Kidney glomerular epithelial cell (primary cell): ENCODE measurements around the gene NRXN3.

Experiments used
- DNase-seq: peaks from one replicate; lab custom pipeline; 2025; lab: John Stamatoyannopoulos, UW

Gene NRXN3

DNA sequence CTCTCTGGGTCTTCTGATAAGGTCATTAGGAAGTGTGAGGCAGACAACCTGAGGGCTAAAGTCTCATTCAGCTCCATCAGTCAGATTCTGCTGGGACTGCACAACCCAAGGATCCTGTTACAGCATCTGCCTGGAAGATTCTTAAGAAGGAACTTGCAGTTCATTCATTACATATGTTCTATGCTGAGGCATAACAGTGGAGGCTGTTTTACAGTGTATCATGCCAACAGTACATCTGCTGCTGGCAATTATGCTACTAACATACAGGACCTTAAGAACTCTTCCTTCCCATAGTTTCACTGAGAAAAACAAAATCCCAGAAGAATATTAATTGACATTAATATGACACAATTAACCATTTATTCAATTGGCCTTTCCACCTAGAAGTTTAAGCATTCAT lies 1072.5 kb downstream of the NRXN3 start:
- DNase-seq, result no peak

DNA sequence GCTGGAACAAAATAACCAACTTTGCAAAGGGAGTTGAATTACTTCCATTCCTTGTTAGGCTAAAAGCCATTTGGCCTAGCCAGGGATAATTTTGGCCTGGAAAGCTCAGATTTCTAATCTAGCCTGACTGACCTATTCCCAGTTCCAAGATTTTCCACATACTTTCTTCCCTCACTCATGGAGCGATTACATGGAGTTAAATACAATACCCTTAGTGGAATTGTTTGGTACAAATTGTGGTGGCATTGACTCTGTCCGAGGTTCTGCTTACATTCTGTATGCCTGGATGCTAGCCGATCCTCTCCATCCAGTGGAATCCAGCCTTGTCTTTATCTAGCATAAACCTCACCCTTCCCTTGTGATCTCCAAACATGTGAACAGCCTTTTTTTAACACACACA lies 1076.0 kb downstream of the NRXN3 start:
- DNase-seq, result no peak

DNA sequence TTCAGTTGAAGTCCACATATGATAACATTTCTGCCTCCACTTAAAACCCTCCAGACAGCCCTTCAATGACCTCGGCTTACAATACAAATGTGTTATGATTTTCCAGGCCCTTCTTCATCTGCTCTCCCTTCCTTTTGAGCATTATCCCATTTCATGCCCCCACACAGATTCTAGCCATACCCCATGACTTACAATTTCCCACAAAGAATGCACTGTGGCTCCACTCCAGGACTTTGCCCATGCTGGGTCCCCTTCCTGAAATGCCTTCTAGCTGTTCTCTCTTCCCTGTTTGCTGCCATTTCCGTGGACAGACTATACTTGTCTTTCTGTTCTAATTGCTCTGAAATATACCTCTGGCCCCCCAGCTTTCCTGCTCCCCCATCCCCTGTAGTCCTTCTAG lies 1078.0 kb downstream of the NRXN3 start:
- no peak for DNase-seq

DNA sequence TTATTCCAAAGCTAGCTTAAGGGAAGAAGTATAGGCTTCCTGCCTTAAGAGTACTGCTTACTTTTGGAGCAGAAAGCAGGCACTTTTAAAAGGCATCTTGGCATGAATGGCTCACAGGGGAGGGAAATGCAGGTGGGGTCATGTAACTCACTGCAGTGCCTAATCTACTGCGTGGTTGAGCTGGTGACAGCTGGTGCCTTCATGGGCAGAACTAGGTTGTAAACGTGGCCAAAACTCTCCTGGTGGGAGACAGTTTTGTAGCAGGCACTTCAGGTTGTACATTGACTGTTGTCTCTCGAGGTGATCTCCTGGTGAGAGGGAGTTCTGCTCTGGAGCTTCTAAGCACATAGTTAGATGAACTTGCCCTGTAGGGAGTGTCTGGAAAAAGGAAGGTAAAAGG lies 1078.6 kb downstream of the NRXN3 start:
- DNase-seq, result no peak

DNA sequence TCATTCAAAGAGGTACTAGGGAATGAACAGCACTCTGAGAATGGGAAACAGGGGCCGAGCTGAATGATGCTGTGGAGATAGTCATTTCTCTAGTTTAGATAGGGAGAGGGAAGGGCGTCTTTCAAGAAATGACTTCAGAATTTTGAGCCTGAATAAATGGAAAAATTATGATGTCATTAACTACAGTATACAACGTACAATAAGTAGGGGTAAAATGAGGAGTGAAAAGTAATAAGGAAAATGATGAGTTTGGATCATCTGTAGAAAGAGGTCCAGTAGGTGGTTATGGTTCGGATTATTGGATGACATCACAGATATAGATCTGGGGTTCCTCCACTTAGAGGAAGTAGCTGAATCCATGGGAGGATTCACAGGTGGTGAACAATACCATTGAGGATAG lies 1081.1 kb downstream of the NRXN3 start:
- no peak for DNase-seq

DNA sequence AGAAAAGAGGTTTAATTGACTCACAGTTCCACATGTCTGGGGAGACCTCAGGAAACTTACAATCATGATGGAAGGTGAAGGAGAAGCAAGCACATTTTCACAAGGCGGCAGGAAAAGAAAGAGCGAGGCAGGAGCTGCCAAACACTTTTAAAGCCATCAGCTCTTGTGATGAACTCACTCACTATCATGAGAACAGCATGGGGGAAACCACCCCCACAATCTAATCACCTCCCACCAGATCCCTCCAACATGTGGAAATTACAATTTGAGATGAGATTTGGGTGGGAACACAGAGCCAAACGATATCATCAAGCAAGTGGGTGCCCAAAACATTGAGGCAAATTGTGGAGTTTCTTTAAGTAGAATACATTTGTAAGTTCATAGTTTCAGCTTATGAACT lies 1083.4 kb downstream of the NRXN3 start:
- no peak for DNase-seq

DNA sequence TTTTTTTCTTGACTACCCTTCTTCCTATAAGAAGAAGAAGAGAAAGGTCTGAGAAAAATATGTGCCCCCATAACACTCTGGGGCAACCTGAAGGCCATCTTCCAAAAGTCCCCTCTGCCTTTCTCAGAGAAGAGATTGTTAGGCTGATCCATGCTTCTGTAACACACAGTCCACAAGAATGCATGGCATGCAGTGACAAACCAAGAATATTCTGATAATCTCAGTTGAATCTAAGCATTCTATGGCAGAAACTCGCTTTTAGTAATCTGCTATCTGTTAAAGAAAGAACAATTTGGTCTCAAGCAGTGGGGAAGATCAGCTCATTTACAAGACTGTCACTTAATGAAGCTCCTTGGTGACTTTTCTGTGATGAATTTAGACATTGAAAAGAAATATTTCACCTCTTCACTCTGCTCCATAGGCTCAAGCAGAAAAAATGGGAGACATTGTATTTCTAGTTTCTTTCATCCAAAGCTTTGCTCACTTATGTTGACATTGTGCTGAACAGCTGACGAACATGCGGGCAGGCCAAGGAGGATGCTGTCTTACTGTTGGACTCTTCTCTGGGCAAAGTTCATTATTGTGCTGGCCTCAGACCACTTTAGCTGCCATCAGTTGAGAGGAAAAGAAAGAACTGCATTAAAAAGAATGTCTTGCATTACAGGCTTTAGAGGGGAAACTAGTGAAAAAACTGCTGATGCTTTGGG lies 1084.0 kb downstream of the NRXN3 start:
- DNase-seq, result peak; percentile 25

DNA sequence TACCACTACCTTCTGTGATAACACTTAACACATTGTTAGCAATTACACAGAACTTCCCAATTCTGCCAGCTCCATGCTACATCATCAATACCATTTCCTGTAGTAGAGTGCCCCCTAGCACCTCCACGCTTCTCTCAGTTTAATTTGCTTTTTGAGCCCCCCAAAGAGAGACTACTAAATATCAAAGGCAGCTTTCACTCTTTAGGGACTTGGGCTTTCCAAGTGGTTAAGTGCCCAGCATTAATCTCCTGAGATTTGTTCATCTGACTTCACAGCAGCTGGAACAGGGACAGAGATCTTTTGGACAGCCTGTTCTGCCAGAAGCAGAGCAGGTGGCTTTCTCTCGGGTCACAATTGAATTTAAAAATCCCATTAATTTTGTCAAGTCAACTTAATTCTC lies 1086.2 kb downstream of the NRXN3 start:
- DNase-seq, result no peak

DNA sequence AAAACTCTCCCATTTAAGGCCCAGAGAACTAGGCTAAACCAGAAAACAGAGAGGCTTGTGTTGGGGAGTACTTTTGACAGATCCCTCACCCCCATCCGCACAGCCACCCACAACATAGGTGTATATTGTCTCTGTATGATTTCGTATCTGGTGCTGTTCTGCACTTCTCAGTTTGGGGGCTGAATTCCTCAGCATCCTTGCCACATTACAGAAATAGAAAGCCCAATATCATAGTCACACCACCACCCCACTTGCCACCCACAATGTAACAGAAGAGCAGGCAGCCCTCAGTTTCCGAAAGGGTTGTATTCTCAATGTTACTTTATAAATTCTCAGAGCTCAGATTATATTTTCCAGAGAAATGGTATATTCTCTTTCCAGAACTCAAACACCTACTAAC lies 1090.2 kb downstream of the NRXN3 start:
- no peak for DNase-seq

DNA sequence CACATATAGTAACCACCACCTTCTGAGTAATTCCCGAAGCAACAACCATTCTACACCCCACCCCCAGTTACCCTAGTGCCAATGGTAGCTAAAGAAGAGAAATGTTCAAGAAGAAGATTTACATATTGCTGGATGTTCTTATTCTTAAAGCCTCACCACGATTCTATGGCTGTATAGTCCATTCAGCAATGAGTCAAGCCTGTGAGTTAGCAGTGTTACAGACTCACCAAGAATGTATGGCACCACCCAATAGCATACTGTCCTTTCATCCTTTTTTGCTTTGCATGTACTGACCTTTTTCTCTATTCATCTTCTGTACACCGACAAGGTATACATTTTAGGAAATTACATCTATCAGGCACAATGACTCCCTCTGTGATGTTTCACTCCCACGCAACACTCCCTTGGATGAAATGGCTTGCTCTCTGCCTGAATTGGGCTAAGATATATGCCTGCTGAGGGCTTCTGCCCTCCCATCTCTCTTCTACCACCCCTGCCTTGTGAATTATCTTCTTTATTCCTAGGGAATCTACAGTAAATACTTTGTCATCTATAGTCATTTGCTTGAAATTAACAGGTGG lies 1095.3 kb downstream of the NRXN3 start:
- no peak for DNase-seq

DNA sequence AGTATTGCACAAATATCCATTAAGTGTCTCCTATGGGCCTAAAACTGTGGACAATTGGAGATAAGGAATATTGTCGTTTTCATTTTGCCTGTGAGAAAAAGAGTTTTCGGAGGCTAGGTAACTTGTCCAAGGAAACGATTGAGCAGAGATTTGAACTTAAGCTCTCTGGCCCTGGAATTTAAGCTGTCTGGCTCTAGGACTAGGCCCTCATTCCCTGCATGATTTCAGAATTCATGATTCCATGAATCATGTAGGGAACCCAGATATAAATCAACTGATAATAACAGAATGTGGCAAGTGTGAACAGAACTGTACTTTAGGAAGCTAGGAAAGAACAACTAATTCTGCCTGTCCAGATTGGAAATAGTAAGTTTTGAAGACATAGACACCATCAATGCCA lies 1100.2 kb downstream of the NRXN3 start:
- no peak for DNase-seq

DNA sequence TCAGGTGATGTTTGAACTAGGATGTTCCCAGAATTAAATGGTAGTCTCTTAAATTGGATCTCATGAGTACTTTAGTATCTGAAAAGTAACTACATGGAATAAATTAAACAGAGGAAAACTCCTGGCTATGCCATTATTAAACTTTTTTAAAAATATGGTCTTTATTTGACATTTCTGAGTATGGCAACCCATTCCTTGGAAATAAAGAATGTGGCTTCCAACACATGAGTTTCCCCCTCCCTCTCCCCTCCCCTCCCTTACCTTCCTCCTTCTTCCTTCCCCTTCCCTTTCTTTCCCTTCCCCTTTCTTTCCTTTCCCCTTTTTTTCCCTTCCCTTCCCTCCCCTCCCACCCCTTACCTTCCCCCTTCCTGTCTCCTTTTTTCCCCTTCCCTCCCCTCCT lies 1100.9 kb downstream of the NRXN3 start:
- no peak for DNase-seq

DNA sequence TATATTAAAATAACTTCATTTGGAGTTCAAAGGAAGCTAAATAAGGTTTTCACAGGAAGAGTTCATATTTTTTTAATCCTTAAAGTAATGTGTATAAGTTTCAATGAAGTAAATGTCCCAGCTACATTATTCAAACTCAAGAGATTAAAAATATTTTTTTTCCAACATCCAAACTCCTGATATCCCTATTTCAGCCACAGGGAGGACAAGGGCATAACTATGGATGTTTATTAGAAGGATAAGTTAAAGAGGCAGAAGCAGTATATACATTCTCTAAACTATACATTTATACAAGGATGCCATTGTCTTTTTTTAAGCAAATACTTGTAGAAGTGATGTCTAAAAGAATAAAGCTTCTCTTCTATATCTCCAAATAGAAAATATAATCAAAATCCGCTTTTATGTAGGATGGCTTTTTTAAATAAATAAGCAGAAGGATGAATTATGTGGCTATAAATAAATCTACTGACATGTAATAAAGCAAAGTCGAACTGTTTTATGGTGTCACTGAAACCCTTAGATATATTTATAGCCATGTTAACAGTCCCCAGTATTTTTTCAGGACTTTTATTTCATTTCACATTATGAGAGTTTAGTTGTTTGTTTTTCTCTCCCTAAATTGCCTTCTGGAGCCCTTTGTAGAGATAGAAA lies 1104.6 kb downstream of the NRXN3 start:
- no peak for DNase-seq

DNA sequence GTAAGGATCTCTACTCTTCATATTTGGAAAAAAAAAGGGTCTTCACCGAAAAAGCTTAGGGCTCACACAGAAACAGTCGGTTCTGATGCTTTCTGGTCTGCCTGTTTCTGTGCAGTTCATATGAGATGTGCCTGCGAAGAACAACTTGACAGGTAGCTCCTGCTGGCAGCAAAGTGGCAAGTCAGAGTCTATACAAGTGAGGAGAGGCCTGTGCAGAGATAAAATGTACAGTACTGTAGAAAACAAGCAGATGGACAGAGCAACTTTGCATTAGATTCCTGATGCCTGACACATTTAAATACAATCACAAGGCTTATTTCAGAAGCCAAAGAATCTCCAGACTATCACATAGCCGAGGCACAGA lies 1105.1 kb downstream of the NRXN3 start:
- DNase-seq, result no peak

DNA sequence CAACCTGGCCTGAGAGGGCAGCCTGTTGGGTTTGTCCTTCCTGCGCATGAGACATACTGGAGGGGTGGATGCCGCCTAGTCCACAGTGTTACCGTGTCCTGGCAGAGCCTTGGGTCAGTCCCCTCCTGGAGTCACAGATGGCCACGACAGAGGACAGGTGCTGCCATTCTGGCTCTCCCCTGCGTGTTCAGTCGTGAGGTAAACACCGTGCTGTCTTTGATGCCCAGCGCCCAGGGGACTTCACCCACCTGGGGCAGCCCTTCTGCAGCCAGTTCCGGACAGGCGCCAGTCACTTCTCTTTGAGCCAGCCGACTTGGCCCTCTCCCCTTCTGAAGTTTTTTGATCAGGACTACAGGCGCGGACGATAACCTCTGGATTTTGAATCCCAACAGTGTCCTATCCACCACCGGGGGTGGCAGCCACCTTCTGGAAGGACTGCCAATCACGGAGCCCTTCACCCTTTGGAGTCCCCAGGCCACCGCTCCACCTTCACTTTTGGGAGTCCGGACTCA lies 1108.2 kb downstream of the NRXN3 start:
- no peak for DNase-seq

DNA sequence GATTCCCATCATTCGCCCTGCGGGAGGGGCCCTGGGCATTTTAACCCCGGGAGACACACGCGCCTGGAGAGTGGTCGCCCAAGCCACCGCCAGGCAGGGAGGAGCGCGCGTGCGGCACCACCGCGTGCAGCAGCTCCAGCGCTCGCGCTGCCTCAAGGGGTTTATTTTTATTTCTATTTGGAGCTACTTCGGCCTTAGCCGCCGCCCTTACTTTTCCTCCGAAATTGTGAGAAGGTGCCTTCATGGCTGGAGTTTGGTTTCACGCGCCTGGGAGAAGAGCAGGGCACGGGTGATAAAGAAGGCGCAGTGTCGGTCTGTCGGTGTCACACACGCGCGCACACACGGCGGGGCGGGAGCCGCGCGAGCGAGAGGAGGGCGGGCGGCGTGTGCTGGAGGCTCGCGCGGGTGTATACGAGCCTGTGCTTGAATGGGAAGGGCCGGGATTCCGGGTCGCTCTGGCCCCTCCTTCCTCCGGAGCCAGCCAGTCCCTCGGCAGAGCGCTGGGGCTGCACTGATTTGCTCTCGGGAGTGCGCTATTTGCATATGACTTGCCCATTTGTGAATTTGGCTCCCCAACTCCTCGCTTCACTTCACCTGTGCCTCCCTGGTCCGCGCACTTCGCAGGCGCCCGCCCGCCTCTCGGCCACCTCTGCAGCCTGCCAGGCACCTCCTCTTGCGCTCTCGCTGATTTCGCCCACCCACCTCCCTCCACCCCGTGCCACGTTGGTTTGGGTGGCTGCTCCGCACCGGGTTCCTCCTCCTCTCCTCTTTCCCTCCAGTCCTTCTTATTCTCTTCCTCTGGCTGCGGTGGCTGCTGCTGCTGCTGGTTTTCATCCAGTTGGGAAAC lies 1108.8 kb downstream of the NRXN3 start:
- DNase-seq, result peak; percentile 84

DNA sequence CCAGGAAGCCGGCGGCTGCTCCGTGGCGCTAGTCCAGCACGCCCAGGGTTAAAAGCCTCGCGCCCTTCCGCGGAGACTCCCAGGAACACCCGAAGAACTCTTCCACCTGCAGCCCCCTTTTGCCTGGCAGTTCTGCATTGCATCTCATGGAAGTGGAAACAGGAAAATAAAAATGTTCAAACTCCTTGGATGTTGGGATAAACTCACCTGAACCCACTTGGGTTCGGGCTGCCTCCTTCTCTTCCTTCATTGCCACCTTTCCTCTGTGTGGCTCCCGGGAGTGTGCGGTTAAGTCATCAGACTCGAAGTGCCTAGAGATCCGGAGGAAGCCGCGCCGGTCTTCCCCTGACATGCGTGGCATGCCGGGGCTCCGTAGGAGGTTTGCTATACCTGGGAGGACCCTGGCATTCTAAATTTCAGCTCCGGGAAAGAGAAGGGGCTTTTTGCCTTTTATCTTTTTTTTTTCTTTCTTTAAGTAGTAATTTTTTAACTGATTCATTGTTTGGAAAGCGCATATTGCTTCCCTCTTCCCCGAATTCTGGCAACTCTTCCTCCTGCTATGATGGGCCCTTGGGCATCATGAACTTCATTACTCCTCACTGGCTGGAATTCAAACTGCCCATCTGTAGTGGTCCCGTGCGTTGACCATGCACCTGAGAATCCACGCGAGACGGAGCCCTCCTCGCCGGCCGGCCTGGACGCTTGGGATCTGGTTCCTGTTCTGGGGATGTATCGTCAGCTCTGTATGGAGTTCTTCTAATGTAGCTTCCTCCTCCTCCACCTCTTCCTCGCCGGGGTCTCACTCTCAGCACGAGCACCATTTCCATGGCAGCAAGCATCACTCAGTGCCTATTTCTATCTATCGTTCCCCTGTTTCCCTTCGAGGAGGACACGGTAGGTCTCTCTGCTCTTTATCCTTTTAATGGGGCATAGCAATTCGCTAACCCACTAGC lies 1109.7 kb downstream of the NRXN3 start:
- no peak for DNase-seq

DNA sequence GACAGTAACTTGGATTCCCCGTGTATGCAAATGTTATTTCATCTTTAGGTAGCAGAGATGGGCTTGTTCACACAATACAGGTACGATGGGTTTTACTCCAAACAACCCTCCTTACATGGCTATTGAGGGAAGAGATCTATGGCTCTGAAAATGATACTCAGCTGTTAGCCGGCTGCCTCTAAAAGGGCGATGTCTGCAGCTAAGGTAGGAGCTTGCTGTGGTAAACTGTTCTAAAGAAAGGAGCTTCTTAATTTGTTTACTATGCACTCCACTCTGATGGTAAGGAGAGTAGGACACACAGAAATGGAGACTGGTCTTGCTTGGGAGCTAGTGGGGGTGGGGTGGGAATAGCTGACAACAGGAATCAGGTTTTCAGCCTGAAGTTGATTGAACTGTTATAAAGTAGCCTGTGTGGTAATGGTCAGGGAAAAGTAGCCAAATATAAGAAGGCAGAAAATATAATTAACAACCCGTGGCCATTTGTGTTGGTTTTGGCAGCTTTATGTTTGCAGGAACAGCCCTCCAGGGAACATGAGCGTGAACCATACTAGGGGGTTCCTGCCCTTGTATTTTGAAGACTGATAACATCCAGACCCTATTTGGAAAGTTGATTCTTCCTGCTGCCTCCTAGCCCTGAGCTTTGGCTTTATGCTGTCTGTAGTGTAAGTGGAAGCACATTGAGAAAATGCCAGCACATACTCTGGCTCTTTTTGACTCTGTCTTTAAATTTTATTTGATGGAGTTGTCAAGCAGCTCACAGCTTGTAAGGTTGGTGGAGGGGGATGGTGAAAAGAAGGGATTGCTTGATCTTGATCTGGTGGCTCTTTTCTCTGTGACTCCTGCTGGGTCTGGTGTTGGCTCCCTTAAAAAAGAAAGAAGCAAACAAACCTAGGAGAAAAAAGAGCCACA lies 1111.3 kb downstream of the NRXN3 start:
- DNase-seq, result no peak

DNA sequence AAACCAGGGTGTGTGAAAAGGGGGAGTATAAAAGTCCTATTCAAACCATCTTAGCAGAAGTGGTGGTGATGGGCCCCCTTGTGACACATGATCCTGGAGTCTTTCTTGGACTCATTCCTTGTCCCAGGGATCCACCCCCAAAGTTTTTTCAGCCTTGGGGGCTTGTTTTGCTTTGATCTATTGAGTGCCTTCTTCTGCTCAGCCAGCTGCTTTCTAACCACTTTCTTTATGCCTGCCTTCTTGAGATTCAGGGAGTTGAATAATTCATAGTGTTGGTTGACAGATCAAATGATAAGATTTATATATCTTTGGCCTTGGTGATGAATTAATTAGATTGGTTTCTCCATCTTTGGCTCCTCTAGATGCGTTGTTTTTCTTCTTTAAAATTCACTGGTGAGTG lies 1114.4 kb downstream of the NRXN3 start:
- no peak for DNase-seq

DNA sequence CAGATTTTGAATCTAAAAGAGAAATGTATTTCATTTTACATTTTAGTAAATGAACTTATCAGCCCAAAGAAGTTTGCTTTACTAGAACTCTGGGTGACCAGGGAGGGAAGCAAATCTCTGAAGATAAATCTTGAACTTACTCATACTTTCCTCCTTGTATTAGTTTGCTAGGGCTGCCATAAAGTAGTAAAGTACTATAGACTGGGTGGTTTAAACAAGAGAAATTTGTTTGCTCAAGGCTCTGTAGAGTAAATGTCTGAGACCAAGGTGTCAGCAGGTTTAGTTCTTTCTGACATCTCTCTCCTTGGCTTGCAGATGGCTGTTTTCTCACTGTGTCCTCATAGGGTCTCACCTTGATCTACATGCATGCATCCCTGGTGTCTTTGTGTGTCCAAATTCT lies 1115.1 kb downstream of the NRXN3 start:
- no peak for DNase-seq
